ENCODE results near the gene FGF22.
"Not testable (repeated sequence)": the region's sequence is repeated elsewhere in the genome, so short reads cannot be mapped to it uniquely, and the experiment has no call there.

FGF22 gene

DNA sequence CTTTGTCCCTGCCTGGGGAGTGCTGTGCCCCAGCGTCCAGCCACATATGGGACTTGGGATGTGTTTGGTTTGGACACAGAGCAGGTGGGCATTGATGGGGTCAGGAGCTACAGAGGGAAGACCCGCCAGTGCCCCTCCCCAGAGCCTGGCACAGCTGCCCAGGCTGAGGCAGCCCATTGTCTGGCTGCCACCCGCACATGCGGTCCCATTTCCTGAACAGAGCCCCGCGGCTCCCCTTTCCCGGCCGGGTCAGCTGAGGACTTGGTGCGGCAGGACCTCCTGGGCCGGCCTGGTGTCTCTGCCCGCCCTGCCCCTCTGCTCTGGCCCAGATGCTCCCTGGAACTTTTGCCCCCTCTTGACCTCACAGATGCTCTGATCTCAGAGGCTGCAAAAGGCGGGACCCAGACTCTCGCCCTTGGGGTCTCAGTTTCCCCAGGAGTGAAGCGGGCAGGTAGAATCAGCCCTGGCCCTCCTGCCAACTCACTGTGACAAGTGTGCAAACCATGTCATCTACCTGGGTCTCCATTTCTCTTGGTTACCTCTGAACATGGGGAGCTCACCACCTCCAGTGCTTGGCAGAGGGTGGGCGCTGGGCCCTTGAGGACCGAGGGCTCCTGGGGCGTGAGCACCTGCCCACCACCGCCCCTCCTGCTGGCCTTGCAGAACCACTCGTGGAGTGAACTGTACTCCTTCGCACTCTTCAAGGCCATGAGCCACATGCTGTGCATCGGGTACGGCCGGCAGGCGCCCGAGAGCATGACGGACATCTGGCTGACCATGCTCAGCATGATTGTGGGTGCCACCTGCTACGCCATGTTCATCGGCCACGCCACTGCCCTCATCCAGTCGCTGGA is 32.2 kb upstream of the FGF22 start:
- DNase-seq (ENCODE audit: low read depth in 2 of 2): no peak

DNA sequence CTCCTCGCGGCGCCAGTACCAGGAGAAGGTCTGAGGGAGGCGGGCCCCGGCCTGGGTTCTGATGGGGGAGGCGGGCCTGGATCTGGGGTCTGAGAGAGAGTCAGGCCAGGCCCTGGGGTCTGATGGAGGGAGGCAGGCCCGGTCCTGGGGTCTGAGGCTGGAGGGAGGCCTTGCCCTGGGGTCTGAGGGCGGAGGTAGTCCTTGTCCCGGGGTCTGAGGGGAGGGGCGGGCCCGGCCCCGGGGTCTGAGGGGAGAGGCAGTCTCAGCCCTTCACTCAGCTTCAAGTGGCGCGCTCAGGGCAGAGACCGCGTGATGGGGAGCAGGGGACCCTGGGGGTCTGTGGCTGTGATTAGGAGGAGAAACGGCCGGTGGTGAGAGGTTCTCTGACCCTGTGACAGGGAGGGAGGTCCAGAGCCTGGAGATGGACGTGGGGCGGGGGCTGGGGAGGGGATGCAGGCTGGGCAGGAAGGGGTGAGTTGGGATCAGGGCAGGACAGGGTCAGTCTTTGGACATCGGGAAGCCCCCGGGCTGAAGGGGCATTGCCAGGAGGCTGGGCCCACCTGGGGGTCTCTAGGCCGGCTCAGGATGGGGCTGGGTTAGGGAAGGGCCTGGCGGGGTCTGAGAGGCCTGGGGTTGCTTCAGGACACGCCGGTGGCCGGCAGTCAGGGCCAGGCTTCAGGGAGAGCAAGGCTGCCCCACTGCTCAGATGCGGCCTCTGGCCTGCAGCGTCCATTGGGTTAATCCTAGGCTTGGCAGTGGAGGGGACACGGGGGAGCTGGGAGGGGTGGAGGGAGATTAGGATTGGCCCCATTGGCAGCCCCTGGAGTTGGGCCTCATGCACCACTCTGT is 31.3 kb upstream of the FGF22 start:
- no peak for DNase-seq (ENCODE audit: low read depth in 2 of 2)

DNA sequence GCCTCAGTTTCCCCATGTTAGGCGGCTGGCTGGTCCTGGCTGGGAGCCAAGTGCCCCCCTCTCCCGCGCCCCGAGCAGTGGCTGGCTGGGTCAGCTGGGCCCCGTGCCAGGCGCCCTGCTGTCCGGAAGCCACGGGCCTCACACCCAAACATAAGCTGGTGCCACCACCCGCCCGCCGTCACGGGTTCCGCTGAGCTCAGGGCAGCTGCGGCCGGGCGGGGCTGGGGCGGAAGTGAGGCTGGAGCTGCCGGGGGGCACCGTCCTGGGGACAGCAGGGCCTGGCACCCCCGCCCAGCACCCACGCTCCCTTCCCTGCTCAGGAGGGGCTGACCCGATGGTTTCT is 30.7 kb upstream of the FGF22 start:
- no peak for DNase-seq (ENCODE audit: low read depth in 2 of 2)

DNA sequence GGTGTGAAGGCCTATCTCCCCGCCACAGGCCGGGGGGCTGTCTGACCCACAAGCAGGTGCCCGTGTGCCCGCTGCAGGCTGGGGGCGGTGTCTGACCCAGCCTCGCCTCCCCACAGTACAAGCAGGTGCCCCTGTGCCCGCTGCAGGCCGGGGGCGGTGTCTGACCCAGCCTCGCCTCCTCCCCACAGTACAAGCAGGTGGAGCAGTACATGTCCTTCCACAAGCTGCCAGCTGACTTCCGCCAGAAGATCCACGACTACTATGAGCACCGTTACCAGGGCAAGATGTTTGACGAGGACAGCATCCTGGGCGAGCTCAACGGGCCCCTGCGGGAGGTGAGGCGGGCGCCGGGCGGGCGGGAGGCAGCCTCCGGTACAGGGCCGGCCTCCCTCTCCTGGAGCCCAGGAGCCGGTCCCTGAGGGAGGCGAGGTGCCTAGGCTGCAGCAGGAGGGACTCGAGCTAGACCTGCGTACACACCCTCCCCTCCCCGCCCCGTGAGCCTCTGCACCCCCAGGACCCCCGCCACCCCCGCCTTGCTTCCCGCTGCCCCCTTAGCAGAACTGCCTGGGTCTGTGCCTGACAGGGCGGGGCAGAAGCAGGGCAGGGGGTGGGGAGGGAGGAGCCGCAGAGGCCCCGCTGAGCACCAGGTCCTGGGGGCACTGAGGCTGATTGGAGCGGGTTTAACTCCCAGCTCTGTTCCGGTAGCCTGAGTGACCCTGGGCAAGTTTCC is 29.4 kb upstream of the FGF22 start:
- DNase-seq (ENCODE audit: low read depth in 2 of 2): no peak

DNA sequence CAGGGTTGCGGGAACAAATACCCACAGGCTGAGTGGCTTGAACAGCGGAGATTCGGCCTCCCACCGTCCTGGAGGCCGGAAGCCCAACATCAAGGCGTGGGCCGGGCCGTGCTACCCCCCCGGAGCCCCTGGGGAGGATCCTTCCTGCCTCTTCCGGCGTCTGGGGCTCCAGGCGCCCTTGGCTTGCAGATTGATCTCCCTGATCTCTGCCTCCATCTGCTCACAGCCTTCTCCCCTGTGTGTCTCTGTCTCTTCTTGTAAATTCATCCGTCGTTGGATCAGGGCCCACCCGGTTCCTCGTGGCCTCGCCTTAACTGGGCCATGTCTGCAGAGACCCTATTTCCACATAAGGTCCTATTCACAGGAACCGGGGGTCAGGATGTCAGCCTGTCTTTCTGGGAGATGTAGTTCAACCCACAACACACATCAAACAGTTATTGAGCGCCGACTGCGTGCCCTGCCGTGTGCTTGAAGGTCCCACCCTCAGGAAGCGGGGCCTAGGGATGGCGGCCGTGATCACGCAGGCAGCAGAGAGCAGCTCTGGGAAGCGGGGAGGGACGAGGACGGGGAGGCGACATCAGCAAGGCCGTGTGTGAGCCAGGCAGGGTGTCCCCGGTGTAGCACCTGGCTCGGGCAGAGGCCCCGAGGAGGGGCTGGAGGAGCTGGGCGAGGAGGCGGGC is 28.7 kb upstream of the FGF22 start:
- peak; percentile 45 to 50 for DNase-seq (ENCODE audit: low read depth in 2 of 2)

DNA sequence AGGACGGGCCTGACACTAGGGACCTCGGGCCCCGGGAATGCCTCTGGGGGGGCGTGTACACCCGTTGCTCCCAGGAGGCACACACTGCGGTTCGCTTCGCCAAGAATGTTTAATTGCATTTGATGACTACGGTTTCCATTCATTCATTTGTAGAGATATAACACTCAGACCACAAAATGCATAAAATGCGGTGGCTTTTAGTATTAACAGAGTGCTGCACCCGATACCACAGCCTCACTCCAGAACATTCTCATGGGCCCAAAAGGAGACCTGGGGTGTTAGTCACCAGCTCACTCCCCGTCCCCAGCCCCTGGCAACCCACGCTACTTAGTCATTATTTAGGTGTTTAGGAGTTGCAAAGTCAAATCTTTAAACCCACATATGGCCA is 28.2 kb upstream of the FGF22 start:
- DNase-seq (ENCODE audit: low read depth in 2 of 2): peak; percentile 46 to 76

DNA sequence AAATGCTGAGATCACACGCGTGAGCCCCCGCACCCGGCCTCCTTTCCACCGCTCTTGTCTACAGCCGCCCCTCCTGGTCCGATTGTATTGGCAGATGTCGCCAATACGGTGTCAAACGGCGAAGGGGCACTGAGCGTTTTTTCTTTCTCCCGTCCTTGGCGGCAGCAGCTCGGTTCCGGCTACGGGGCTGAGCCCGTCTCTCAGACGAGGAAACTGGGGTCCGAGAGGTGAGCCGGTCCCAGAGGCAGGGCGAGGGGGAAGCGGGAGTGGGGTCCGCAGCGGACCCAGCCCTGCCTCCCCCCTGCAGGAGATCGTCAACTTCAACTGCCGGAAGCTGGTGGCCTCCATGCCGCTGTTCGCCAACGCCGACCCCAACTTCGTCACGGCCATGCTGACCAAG is 26.7 kb upstream of the FGF22 start:
- DNase-seq (ENCODE audit: low read depth in 2 of 2): no peak

DNA sequence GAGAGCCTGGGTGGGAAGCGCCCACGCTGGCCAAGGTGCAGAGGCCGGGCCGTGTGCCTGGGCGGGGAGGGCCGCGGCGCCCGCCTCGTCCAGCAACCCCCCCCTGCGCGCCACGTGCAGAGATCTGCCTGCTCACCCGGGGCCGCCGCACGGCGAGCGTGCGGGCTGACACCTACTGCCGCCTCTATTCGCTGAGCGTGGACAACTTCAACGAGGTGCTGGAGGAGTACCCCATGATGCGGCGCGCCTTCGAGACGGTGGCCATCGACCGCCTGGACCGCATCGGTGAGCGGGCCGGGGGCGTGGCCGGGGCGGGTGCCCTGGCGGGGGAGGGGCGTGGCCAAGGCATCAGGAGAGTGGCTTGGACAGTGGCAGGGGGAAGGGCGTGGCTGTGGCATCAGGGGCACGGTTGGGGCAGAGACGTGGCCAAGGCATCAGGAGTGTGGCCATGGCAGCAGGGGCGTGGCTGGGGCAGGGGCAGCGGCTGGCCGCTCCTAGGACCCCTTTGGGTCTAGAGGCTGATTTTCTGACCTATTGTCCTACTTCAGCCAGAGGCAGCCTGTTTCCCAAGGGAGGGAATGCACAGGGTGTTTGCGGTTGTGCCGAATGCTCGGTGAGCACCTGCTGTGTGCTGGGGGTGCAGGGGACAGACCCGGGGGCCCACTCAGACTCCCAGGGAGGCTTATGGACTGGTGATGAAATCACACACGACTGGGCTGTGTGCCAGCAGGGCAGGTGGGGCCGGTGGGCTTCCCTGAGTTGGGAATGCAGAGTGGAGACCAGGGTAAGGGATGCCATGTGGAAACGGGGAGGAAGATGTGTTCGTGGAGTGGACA is 25.7 kb upstream of the FGF22 start:
- no peak for DNase-seq (ENCODE audit: low read depth in 2 of 2)

DNA sequence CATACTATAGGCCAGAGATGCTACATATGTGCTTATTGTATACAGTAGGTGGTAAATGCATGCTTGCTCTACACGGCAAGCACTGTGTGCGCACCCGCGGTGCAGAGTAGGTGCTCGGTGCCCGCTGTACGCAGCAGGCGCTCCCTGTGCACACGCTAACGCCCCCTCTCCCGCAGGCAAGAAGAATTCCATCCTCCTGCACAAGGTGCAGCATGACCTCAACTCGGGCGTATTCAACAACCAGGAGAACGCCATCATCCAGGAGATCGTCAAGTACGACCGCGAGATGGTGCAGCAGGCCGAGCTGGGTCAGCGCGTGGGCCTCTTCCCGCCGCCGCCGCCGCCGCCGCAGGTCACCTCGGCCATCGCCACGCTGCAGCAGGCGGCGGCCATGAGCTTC is 24.1 kb upstream of the FGF22 start:
- DNase-seq (ENCODE audit: low read depth in 2 of 2): no peak

DNA sequence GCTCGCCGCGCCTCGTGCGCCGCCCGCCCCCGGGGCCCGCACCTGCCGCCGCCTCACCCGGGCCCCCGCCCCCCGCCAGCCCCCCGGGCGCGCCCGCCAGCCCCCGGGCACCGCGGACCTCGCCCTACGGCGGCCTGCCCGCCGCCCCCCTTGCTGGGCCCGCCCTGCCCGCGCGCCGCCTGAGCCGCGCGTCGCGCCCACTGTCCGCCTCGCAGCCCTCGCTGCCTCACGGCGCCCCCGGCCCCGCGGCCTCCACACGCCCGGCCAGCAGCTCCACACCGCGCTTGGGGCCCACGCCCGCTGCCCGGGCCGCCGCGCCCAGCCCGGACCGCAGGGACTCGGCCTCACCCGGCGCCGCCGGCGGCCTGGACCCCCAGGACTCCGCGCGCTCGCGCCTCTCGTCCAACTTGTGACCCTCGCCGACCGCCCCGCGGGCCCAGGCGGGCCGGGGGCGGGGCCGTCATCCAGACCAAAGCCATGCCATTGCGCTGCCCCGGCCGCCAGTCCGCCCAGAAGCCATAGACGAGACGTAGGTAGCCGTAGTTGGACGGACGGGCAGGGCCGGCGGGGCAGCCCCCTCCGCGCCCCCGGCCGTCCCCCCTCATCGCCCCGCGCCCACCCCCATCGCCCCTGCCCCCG is 23.5 kb upstream of the FGF22 start:
- DNase-seq (ENCODE audit: low read depth in 2 of 2): no peak

DNA sequence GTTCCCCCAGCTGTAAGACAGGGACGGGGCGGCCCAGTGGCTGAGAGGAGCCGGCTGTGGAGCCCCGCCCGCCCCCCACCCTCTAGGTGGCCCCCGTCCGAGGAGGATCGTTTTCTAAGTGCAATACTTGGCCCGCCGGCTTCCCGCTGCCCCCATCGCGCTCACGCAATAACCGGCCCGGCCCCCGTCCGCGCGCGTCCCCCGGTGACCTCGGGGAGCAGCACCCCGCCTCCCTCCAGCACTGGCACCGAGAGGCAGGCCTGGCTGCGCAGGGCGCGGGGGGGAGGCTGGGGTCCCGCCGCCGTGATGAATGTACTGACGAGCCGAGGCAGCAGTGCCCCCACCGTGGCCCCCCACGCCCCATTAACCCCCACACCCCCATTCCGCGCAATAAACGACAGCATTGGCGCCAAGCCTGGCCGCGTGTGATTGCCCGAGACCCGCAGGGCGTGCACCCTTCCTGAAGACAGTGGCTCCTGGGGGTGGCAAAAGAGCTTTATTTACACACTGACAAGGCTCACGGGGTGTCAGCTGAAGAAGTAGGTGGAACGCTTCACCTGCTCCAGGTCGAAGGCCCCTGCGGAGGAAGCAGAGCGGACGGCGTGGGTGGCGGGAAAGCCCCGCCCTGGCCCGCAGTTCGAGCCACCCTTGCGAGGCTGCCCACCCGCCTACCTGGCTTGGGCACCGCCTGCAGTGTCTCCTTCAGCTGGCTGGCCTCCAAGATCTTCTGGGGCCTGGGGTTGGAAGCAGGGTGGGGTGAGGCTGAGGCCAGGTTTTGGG is 22.7 kb upstream of the FGF22 start:
- DNase-seq (ENCODE audit: low read depth in 2 of 2): no peak

DNA sequence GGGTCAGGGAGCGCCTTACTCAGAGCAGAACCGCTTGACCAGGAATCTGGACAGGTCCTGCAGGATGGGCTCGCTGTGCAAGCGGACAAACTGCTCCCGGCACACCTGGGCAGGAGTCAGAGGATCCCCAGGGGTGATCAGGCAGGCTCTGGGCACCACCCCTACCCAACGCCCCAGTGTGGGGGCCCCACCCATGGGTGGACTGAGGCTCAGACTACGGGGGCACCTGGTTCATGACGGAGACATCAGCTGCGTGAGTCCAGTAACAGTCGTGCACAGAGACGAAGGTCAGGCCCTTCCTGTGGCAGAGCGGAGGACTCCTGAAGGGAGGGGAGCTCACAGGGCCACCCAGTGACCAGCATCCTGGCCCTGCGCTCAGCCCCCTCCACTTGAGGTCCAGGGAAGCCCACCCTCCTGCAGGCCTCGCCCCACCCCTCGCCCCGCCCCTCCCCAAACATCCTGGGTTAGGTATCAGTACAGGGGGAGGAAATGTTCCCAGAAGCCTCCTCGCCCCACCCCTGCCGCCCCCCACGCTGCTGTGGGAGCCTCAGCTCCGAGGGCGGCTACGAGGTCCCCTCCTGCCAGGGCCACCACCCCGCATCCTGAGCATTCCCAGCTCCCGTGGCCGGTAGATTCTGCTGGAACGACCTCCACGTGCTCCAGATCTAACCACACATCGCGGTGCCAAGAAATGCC is 22.0 kb upstream of the FGF22 start:
- DNase-seq (ENCODE audit: low read depth in 2 of 2): no peak

DNA sequence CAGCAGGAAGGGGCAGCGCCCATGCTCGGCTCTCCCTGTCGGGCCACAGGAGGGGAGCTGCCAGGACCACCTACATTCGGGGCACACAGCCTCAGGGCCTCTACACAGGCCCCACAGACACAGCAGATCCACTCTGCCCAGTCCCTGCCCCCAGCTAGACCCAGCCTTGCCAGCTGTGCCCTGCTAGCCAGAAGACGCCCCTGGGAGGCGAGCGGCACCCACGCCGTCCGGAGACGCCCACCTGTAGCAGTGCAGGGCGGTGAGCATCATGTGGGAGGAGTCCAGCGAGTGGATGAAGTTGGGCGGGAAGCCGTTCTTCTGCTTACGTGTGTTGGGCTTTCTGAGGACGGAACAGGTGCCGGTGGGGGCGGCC is 21.4 kb upstream of the FGF22 start:
- DNase-seq (ENCODE audit: low read depth in 2 of 2): no peak

DNA sequence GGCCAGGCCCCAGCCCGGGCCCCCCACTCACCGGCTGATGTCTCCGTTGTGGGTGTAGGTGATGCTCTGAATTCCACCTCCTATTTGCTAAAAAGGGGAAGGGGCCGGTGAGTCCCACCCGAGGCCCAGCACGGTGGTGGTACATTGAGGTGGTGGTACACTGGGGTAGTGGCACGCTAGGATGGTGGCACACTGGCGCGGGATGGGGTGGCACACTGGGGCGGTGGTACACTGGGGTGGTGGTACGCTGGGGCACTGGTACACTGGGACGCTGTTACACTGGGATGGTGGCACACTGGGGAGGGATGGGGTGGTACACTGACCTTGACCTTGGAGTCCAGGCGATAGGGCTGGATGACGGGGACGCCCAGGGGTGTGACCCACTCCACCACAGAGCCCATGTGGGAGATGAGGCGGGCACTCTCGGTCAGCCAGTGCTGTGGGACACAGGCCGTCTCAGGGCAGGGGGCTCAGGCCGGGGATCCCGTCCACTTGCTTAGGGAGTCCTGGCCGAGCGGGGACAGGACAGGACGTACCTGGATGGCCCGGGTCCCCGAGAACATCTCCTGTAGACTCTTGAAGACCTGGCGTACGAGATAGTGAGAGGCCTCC is 20.9 kb upstream of the FGF22 start:
- DNase-seq (ENCODE audit: low read depth in 2 of 2): no peak

DNA sequence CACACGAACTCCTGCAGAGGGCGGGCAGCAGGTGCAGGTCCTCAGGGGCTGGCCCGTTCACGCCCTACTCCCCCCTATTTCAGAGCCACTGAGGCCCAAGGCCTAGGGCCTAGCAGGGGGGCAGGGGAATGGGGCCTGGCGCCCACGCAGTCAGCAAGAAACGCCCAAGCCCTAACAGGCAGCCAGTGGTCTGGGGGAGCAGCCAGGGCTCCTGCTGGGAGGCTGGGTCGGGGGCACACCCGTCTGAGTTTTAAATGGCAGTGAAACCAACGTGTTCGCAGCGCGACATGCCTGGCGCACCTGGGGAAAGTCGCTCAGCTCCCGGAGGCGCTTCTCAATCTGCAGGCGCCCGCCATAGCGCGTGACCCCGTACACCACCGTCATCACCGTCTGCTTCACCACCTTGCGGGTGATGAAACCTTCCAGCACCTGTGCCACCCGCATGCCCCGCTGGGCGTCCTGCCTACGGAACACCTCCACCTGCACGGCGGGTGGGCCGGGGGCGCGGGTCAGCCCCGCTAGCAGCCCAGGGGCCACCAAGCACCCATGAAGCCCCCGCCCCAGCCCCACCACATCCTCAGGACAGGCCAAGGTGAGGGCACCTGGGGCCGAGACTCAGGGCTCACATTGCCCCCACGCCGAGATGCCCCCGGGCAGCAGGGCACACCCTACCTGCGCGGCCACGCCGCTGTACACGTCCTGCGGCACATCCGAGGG is 20.2 kb upstream of the FGF22 start:
- DNase-seq (ENCODE audit: low read depth in 2 of 2): no peak

DNA sequence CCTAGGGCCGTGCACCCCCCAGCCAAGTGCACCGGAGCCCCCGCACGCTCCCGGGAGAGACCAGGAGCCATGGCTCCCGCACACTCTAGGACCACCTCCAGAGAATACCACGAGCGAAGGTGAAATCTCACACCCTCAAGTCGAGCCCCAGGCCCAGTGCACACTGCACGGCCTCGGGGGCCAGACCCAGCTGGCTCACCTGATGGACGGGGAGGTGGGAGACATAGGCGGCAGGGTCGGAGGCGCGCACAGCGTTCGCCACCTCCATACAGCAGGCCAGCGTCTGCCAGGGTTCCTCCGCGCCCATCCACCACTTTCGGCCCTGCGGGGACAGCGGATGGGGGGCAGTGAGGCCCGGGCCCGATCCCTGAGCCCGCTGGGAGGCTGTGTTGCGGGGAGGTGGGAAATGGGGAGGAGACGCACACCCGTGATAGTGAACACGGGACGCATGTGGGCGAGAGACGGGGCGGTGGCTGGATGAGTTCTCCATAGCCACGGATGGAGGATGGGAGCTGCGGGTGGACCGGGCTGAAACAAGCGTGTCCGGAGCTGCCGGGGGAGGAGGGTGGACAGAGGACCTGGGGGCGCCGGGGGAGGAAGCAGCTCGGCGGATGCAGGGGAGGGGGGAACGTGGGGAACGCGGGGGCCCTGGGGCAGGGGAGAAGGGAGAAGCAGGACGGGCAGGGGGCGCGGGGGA is 19.4 kb upstream of the FGF22 start:
- no peak for DNase-seq (ENCODE audit: low read depth in 2 of 2)

DNA sequence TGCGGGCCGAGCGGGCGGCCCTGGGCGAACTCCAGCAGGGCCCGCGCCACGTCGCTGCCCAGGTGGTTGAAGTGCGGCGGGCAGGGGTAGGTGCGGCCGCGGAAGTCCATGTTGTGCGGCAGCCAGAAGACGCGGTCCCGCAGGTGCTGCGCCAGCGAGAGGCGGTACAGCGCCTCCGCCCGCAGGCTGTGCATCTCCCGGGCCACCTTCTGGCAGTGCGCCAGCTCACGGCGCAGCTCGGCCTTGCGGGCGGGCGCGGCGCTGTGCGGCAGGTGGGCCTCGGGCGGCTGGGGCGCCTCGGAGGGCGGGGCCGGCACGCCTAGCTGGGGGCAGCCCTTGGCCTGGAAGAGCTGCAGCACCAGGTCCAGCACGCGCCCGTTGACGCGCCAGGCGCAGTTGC is 18.5 kb upstream of the FGF22 start:
- DNase-seq (ENCODE audit: low read depth in 2 of 2): not testable (repeated sequence)

Measured in stimulated activated CD4-positive, alpha-beta T cell treated with anti-CD3 and anti-CD28 coated beads, Interleukin-4, amount 100 ng/mL, for 48 hours (primary cell).